HepG2 (cell line): Measurements from ENCODE around the gene IRF2. TPM values are rescaled to one million over a fixed set of nuclear protein-coding genes. Genes with fewer than 3 reads are reported as not detected.

Experiments used
- ATAC-seq: fragments of 200-7000 bp; cut with Tn5 transposase; 3 replicates; pipeline ENCODE4 v1.9.1; 2020; ENCODE audit warnings: mild to moderate bottlenecking, moderate library complexity
- BruUV-seq: library from RNA; stranded (reverse); fragments of 400-500 nt; replicated peaks from 2 replicates; lab custom pipeline; 2021; lab: Mats Ljungman, UMichigan
- CTCF ChIA-PET: fragments of 300-600 bp; formaldehyde crosslinking; extraction: SDS; loops from one replicate; lab custom pipeline; 2021; ENCODE audit warnings: low total read pairs, inconsistent platforms, low intra/inter-chr PET ratio; lab: Yijun Ruan, JAX
- POLR2A ChIA-PET: fragments of 350-600 bp; sonication (Branson Sonifier 250); formaldehyde crosslinking; loops from one replicate; lab custom pipeline; 2020; ENCODE audit warnings: antibody characterized with exemption, inconsistent platforms; lab: Yijun Ruan, JAX
- DNase-seq: peaks from one replicate; pipeline ENCODE4 v3.0.0-alpha.2; 2015; ENCODE audit warnings: low spot score
- FAIRE-seq: peaks from 3 replicates; lab custom pipeline; 2011; peaks lifted over from hg19 to GRCh38; lab: Jason Lieb, UNC
- H2AFZ ChIP-seq: one replicate; pipeline ENCODE4 v1.6.1; 2011; ENCODE audit warnings: low read length, inconsistent platforms
- H3K27ac ChIP-seq: fragments of 300-600 bp; 3 replicates; pipeline ENCODE4 v1.8.0; 2011; ENCODE audit warnings: mixed run types, mild to moderate bottlenecking, mixed read lengths, low read length, inconsistent platforms; ENCODE audit not compliant: insufficient read depth; ENCODE audit errors: extremely low read length
- H3K27me3 ChIP-seq, 2 experiments: fragments of 200-600 bp in 1 of 2; 2 replicates in 1 of 2; 3 replicates in 1 of 2; pipeline versions ENCODE4 v1.6.0 to v1.8.0; 2011; ENCODE audit warnings: low read length in 2 of 2, mild to moderate bottlenecking in 2 of 2, moderate library complexity in 2 of 2, inconsistent platforms in 1 of 2; ENCODE audit not compliant: insufficient read depth in 2 of 2, control insufficient read depth in 1 of 2
- H3K36me3 ChIP-seq, 2 experiments: fragments of 200-600 bp in 1 of 2; replicated peaks in 1 of 2; 2 replicates in 1 of 2; 3 replicates in 1 of 2; pipeline versions ENCODE4 v1.5.1 to v1.8.0; 2011; ENCODE audit warnings: low read length in 2 of 2, inconsistent platforms in 1 of 2; ENCODE audit not compliant: insufficient read depth in 2 of 2, control insufficient read depth in 1 of 2
- H3K4me1 ChIP-seq: 2 replicates; pipeline ENCODE4 v1.5.1; 2012; ENCODE audit warnings: low read length, inconsistent platforms; ENCODE audit not compliant: insufficient read depth
- H3K4me2 ChIP-seq: 2 replicates; pipeline ENCODE4 v1.6.0; 2011; ENCODE audit warnings: low read depth, low read length, inconsistent platforms
- H3K4me3 ChIP-seq, 3 experiments: fragments of 200-600 bp in 1 of 3; sonication (generic), shearing (Covaris generic) in 1 of 3; replicated peaks in 1 of 3; 2 replicates each; pipeline ENCODE4 v1.5.1; 2011 to 2016; ENCODE audit warnings: low read length in 3 of 3, inconsistent platforms in 2 of 3, low read depth in 2 of 3, mild to moderate bottlenecking in 2 of 3, control low read depth in 1 of 3, mixed read lengths in 1 of 3; ENCODE audit not compliant: insufficient read depth in 1 of 3
- H3K79me2 ChIP-seq: one replicate; pipeline ENCODE4 v1.6.1; 2011; ENCODE audit warnings: low read length, inconsistent platforms; ENCODE audit not compliant: insufficient read depth
- H3K9ac ChIP-seq: 2 replicates; pipeline ENCODE4 v1.6.0; 2011; ENCODE audit warnings: mild to moderate bottlenecking, low read depth, low read length, inconsistent platforms; ENCODE audit not compliant: insufficient read depth
- H3K9me3 ChIP-seq: 2 replicates; pipeline ENCODE4 v1.5.1; 2012; ENCODE audit warnings: mild to moderate bottlenecking, low read length
- H4K20me1 ChIP-seq: 2 replicates; pipeline ENCODE4 v1.6.0; 2011; ENCODE audit warnings: inconsistent platforms, mild to moderate bottlenecking, low read length, moderate library complexity; ENCODE audit not compliant: insufficient read depth
- AHDC1 ChIP-seq: sonication (generic); formaldehyde crosslinking; IDR thresholded peaks from 2 replicates; pipeline ENCODE4 v1.5.1; 2020; ENCODE audit warnings: mild to moderate bottlenecking, missing genetic modification reagents, borderline replicate concordance
- ASH2L ChIP-seq: fragments of 300-600, 200-600 bp; sonication (generic); IDR thresholded peaks from 2 replicates; pipeline ENCODE4 v1.7.0; 2017; ENCODE audit warnings: low read depth, mild to moderate bottlenecking, moderate library complexity, mixed read lengths, low read length; ENCODE audit not compliant: insufficient read length
- BCL3 ChIP-seq: sonication (generic); formaldehyde crosslinking; IDR thresholded peaks from 2 replicates; pipeline ENCODE4 v1.5.1; 2020; ENCODE audit warnings: mild to moderate bottlenecking, missing genetic modification reagents, moderate library complexity
- BCLAF1 ChIP-seq: fragments of 450-650 bp; IDR thresholded peaks from 2 replicates; pipeline ENCODE4 v1.6.1; 2017; ENCODE audit warnings: mild to moderate bottlenecking
- ETV5 ChIP-seq: IDR thresholded peaks from 2 replicates; pipeline ENCODE4 v1.6.1; 2018; ENCODE audit warnings: missing biosample characterization, missing genetic modification reagents, inconsistent platforms, borderline replicate concordance
- GZF1 ChIP-seq: sonication (generic); formaldehyde crosslinking; IDR thresholded peaks from 2 replicates; pipeline ENCODE4 v1.5.1; 2020; ENCODE audit warnings: mild to moderate bottlenecking, missing genetic modification reagents
- MAX ChIP-seq: IDR thresholded peaks from 2 replicates; pipeline ENCODE4 v1.6.1; 2012; ENCODE audit warnings: inconsistent platforms
- PHF8 ChIP-seq: sonication (generic); formaldehyde crosslinking; IDR thresholded peaks from 2 replicates; pipeline ENCODE4 v1.5.0; 2020; ENCODE audit warnings: missing genetic modification reagents
- ZNF30 ChIP-seq: sonication (generic); formaldehyde crosslinking; IDR thresholded peaks from 2 replicates; pipeline ENCODE4 v1.5.0; 2020; ENCODE audit warnings: mild to moderate bottlenecking, missing genetic modification reagents
- ZNF441 ChIP-seq: sonication (generic); formaldehyde crosslinking; IDR thresholded peaks from 2 replicates; pipeline ENCODE4 v1.7.0; 2021; ENCODE audit warnings: missing genetic modification reagents, borderline replicate concordance
- ZNF607 ChIP-seq: sonication (generic); formaldehyde crosslinking; IDR thresholded peaks from 2 replicates; pipeline ENCODE4 v1.5.1; 2020; ENCODE audit warnings: missing genetic modification reagents, mild to moderate bottlenecking, borderline replicate concordance
- WGBS: methylation state at CpG from one replicate; pipeline ENCODE4 v1.1.6; 2017; ENCODE audit warnings: low lambda C conversion rate; 5-methylcytosine and 5-hydroxymethylcytosine counted together
- in situ Hi-C: cut with HindIII; loops from 2 replicates; pipeline ENCODE4 v1.10.0; 2017; ENCODE audit warnings: low pct_unique_long_range_greater_than_20kb; ENCODE audit not compliant: extremely low pct_ligation_motif_present
- intact Hi-C: fragments of 100-400 bp; cut with micrococcal nuclease; formaldehyde crosslinking; loops from one replicate; pipeline ENCODE4 v1.10.0; 2022; ENCODE audit not compliant: unreplicated experiment
- polyA plus RNA-seq, 8 experiments: library from polyadenylated mRNA; depleted of rRNA in 3 of 8; stranded (reverse) in 7 of 8; unstranded in 1 of 8; fragments of >200 nt; fragmentation: Illumina TruSeq in 4 of 8; extraction: Trizol in 4 of 8; gene quantifications; 2 replicates each; pipeline versions ENCODE4 v1.2.1 to v1.2.3, GENCODE V29; 2011 to 2016; ENCODE audit warnings: low read depth in 4 of 8, missing spikeins in 1 of 8, mixed read lengths in 1 of 8; ENCODE audit not compliant: insufficient read depth in 1 of 8
- total RNA-seq, 5 experiments: library from RNA; depleted of rRNA; stranded (reverse); fragments of >200 nt; fragmentation: Illumina TruSeq; extraction: Trizol; gene quantifications; 2 replicates each; pipeline ENCODE4 v1.2.3, GENCODE V29; 2016; ENCODE audit warnings: low read depth in 1 of 5

The IRF2 gene
- total and polyA plus RNA-seq, 2 of the 13 experiments (the other 11 are each of a cell fraction or from before 2014, with no cell fraction given) = 15.5 to 28.8 TPM

- TF ChIP-seq BCLAF1 (no peak), PHF8 (CRISPR knock-in tag) (no peak), GZF1 (CRISPR knock-in tag) (no peak)
Observed at GRCh38 chr4:184344435-184344834, 129.9 kb downstream of the IRF2 start (continued).

GRCh38 chr4:184343502-184344177, 130.7 kb downstream of the IRF2 start:
- Histone ChIP-seq H3K79me2 (no peaks in the 10 kb centered on the region), H3K4me1 (peaks cover 62% of the 10 kb centered on the region), H3K27me3 (no peaks in the 10 kb centered on the region), H3K27ac (peak overlapping the region; percentile 39), H4K20me1 (no peaks in the 10 kb centered on the region), H3K4me3 (peak overlapping the region; percentile 60 to 85 (median 71)), H2AFZ (peak overlapping the region; percentile 88), H3K9ac (peak overlapping the region; percentile 56), H3K36me3 (no peaks in the 10 kb centered on the region), H3K4me2 (peak overlapping the region; percentile 92), H3K9me3 (0 out of 2 replicates have a peak, but pooled peaks cover 4% of the 10 kb centered on the region)
- BruUV-seq = no TSS peak
- in situ Hi-C loops = no loop called here
- intact Hi-C loops = no loop called here
- ChIA-PET CTCF (no interaction called here), POLR2A (interaction anchor here (0.6 to 1.5 kb wide), 8 partner anchors 11 to 131 kb away, joined by 3 to 5 read pairs (median 4); partner anchors contain the start of gene IRF2)
- DNase-seq = peak; percentile 72
- FAIRE-seq = peak; percentile 79
- ATAC-seq = peak; percentile 88
- 7% methylated on average over 11 of the region's 19 CpGs for WGBS
- no peak for TF ChIP-seq ZNF30 (CRISPR knock-in tag)
- TF ChIP-seq AHDC1 (CRISPR knock-in tag) = no peak
- TF ChIP-seq ETV5 (CRISPR knock-in tag) = no peak
- TF ChIP-seq BCL3 = no peak
- 0 out of 2 replicates have a peak, but pooled peaks have one; percentile 36 for TF ChIP-seq ZNF607
- TF ChIP-seq ASH2L = peak; percentile 58
- 0 out of 2 replicates have a peak, but pooled peaks have one; percentile 34 for TF ChIP-seq MAX
- TF ChIP-seq ZNF441 (CRISPR knock-in tag) = peak; percentile 47; the same call in 1 of the 2 replicates
